ENCODE data around the gene FAM186B. TPM values are rescaled to one million over a fixed set of nuclear protein-coding genes. Genes with fewer than 3 reads are reported as not detected.

Gene FAM186B
- total and polyA plus RNA-seq, 2 of the 13 experiments (the other 11 are each of a cell fraction or from before 2014, with no cell fraction given) = 0.07 to 0.20 TPM

DNA sequence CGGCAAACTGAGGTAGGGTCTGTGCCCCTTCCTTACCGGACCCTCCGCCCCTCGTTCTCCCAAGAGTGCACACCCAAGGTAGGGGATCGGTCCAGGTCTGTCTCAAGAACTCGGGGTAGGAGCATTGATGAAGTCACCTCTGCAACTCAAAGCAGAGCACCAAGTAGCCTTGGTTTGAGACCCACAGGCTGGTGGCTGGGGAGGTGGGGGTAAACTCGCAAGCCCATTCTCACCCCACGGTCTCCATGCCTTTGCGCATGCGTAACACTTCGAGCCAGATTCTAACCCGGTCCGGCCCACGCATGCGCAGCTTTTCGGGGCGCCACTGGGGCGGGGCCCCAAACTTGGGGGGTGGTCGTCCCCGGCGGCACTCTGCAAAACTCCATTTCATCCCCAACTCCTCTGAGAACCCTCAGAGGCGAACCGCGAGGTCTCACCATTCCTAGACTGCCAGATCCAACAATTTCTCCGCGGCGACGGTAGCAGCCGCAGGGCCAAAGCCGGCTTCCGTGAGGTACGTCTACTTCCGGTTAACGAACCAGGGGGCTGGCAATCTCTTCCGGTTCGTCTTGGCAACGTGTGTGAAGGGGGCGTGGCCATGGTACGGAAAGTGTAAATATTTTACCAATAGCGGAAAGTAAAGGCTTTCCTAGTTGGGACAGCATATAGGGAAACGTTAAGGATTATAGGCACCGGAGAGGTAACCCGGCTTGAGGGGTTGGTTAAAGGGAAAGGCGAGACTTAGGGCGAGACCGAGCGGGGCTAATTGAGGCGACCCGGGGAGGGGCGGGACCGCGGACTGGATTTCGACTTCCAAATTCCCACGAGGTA, 37.6 kb downstream of the FAM186B start, which contains the start of gene MCRS1 (continued):
- TF ChIP-seq MXI1 (IDR thresholded peaks at IDR 0.05; ENCODE audit: borderline replicate concordance, low read depth, low read length) (peak; percentile 96; the same call in 2 of the 3 replicates), PHF8 (CRISPR knock-in tag; IDR thresholded peaks at IDR 0.05) (peak; percentile 99), CBX2 (IDR thresholded peaks at IDR 0.05; ENCODE audit: low read depth, low read length) (no peak), CBX2 (CRISPR knock-in tag; IDR thresholded peaks at IDR 0.05; ENCODE audit: low read depth) (no peak), RBM39 (IDR thresholded peaks at IDR 0.05; ENCODE audit: low read depth, low read length, poor library complexity, severe bottlenecking) (peak; percentile 35), ZNF354B (CRISPR knock-in tag; IDR thresholded peaks at IDR 0.05) (no peak), MTF2 (CRISPR knock-in tag; IDR thresholded peaks at IDR 0.05; ENCODE audit: borderline replicate concordance) (no peak)
- TF ChIP-seq, protein P1, sequence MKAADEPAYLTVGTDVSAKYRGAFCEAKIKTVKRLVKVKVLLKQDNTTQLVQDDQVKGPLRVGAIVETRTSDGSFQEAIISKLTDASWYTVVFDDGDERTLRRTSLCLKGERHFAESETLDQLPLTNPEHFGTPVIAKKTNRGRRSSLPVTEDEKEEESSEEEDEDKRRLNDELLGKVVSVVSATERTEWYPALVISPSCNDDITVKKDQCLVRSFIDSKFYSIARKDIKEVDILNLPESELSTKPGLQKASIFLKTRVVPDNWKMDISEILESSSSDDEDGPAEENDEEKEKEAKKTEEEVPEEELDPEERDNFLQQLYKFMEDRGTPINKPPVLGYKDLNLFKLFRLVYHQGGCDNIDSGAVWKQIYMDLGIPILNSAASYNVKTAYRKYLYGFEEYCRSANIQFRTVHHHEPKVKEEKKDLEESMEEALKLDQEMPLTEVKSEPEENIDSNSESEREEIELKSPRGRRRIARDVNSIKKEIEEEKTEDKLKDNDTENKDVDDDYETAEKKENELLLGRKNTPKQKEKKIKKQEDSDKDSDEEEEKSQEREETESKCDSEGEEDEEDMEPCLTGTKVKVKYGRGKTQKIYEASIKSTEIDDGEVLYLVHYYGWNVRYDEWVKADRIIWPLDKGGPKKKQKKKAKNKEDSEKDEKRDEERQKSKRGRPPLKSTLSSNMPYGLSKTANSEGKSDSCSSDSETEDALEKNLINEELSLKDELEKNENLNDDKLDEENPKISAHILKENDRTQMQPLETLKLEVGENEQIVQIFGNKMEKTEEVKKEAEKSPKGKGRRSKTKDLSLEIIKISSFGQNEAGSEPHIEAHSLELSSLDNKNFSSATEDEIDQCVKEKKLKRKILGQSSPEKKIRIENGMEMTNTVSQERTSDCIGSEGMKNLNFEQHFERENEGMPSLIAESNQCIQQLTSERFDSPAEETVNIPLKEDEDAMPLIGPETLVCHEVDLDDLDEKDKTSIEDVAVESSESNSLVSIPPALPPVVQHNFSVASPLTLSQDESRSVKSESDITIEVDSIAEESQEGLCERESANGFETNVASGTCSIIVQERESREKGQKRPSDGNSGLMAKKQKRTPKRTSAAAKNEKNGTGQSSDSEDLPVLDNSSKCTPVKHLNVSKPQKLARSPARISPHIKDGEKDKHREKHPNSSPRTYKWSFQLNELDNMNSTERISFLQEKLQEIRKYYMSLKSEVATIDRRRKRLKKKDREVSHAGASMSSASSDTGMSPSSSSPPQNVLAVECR (CRISPR knock-in tag; IDR thresholded peaks at IDR 0.05; ENCODE audit: borderline replicate concordance) = peak; percentile 90
- TF ChIP-seq, protein P2, sequence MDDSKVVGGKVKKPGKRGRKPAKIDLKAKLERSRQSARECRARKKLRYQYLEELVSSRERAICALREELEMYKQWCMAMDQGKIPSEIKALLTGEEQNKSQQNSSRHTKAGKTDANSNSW (CRISPR knock-in tag; IDR thresholded peaks at IDR 0.05; ENCODE audit: borderline replicate concordance) = no peak
- TF ChIP-seq, protein P3, sequence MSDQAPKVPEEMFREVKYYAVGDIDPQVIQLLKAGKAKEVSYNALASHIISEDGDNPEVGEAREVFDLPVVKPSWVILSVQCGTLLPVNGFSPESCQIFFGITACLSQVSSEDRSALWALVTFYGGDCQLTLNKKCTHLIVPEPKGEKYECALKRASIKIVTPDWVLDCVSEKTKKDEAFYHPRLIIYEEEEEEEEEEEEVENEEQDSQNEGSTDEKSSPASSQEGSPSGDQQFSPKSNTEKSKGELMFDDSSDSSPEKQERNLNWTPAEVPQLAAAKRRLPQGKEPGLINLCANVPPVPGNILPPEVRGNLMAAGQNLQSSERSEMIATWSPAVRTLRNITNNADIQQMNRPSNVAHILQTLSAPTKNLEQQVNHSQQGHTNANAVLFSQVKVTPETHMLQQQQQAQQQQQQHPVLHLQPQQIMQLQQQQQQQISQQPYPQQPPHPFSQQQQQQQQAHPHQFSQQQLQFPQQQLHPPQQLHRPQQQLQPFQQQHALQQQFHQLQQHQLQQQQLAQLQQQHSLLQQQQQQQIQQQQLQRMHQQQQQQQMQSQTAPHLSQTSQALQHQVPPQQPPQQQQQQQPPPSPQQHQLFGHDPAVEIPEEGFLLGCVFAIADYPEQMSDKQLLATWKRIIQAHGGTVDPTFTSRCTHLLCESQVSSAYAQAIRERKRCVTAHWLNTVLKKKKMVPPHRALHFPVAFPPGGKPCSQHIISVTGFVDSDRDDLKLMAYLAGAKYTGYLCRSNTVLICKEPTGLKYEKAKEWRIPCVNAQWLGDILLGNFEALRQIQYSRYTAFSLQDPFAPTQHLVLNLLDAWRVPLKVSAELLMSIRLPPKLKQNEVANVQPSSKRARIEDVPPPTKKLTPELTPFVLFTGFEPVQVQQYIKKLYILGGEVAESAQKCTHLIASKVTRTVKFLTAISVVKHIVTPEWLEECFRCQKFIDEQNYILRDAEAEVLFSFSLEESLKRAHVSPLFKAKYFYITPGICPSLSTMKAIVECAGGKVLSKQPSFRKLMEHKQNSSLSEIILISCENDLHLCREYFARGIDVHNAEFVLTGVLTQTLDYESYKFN (CRISPR knock-in tag; conservative IDR thresholded peaks at IDR 0.05) = peak; percentile 23; the same call in 1 of the 2 replicates
- TF ChIP-seq, protein P4, sequence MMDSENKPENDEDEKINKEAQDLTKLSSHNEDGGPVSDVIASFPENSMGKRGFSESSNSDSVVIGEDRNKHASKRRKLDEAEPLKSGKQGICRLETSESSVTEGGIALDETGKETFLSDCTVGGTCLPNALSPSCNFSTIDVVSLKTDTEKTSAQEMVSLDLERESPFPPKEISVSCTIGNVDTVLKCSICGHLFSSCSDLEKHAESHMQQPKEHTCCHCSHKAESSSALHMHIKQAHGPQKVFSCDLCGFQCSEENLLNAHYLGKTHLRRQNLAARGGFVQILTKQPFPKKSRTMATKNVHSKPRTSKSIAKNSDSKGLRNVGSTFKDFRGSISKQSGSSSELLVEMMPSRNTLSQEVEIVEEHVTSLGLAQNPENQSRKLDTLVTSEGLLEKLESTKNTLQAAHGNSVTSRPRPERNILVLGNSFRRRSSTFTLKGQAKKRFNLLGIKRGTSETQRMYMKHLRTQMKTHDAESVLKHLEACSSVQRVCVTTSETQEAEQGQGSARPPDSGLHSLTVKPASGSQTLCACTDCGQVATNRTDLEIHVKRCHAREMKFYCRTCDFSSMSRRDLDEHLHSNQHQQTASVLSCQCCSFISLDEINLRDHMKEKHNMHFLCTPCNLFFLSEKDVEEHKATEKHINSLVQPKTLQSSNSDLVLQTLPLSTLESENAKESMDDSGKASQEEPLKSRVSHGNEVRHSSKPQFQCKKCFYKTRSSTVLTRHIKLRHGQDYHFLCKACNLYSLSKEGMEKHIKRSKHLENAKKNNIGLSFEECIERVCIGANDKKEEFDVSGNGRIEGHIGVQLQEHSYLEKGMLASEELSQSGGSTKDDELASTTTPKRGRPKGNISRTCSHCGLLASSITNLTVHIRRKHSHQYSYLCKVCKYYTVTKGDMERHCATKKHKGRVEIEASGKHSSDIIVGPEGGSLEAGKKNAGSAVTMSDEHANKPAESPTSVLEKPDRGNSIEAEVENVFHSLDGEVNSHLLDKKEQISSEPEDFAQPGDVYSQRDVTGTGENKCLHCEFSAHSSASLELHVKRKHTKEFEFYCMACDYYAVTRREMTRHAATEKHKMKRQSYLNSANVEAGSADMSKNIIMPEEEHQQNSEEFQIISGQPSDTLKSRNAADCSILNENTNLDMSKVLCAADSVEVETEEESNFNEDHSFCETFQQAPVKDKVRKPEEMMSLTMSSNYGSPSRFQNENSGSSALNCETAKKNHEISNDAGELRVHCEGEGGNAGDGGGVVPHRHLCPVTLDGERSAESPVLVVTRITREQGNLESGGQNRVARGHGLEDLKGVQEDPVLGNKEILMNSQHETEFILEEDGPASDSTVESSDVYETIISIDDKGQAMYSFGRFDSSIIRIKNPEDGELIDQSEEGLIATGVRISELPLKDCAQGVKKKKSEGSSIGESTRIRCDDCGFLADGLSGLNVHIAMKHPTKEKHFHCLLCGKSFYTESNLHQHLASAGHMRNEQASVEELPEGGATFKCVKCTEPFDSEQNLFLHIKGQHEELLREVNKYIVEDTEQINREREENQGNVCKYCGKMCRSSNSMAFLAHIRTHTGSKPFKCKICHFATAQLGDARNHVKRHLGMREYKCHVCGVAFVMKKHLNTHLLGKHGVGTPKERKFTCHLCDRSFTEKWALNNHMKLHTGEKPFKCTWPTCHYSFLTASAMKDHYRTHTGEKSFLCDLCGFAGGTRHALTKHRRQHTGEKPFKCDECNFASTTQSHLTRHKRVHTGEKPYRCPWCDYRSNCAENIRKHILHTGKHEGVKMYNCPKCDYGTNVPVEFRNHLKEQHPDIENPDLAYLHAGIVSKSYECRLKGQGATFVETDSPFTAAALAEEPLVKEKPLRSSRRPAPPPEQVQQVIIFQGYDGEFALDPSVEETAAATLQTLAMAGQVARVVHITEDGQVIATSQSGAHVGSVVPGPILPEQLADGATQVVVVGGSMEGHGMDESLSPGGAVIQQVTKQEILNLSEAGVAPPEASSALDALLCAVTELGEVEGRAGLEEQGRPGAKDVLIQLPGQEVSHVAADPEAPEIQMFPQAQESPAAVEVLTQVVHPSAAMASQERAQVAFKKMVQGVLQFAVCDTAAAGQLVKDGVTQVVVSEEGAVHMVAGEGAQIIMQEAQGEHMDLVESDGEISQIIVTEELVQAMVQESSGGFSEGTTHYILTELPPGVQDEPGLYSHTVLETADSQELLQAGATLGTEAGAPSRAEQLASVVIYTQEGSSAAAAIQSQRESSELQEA (CRISPR knock-in tag; IDR thresholded peaks at IDR 0.05; ENCODE audit: not compliant biosample characterization) = peak; percentile 64
